Measurements from ENCODE around the gene CACNA1C.

DNA sequence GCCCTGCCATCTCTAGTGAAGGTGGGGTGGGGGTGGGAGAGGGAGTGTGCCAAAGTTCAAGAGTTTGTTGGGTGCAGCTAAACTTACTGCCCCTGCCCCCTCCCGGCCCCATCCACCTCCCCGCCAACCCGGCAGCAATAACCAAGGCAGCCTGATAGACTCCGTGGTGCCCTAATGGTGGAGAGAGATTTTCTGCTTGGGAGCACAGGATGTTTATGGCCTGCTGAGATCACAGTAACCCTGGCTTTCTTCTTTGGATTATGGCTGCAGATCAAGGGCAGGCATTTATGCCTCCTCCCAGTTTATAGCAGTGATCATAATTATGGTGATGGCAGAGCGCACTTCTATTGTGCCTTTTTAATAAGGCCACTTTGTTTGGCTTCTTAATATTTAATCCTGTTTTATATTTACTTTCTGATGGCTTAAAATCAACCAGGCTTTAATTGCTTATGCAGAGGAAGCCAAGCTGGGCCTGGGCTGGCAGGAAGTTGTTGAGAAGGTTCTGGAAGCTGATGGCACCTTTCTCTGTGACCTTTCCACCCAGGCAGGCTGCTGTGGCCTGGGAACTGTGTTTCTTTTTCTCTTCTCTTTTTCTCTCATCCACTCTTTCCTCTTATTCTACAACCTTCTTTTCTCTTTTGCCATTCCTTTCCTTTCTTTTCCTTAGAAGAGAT, 485.2 kb downstream of the CACNA1C start:
- TF ChIP-seq, protein P1, sequence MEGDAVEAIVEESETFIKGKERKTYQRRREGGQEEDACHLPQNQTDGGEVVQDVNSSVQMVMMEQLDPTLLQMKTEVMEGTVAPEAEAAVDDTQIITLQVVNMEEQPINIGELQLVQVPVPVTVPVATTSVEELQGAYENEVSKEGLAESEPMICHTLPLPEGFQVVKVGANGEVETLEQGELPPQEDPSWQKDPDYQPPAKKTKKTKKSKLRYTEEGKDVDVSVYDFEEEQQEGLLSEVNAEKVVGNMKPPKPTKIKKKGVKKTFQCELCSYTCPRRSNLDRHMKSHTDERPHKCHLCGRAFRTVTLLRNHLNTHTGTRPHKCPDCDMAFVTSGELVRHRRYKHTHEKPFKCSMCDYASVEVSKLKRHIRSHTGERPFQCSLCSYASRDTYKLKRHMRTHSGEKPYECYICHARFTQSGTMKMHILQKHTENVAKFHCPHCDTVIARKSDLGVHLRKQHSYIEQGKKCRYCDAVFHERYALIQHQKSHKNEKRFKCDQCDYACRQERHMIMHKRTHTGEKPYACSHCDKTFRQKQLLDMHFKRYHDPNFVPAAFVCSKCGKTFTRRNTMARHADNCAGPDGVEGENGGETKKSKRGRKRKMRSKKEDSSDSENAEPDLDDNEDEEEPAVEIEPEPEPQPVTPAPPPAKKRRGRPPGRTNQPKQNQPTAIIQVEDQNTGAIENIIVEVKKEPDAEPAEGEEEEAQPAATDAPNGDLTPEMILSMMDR (IDR thresholded peaks at IDR 0.05; ENCODE audit: low read depth, low read length, poor library complexity, severe bottlenecking) = no peak
- no peak for TF ChIP-seq EZH2phosphoT487 (IDR thresholded peaks at IDR 0.05; ENCODE audit: borderline replicate concordance, low read length)

Measured in DOHH2 (cell line).